D721Med (cell line): ENCODE results near the gene WFIKKN2.

Source experiments
- DNase-seq: peaks from one replicate; pipeline ENCODE4 v3.0.0; 2011; ENCODE audit warnings: low spot score; ENCODE audit not compliant: insufficient read length
- FAIRE-seq: peaks from 2 replicates; lab custom pipeline; 2011; peaks lifted over from hg19 to GRCh38; lab: Jason Lieb, UNC
- CTCF ChIP-seq: IDR thresholded peaks from 2 replicates; pipeline ENCODE4 v1.5.1; 2012; ENCODE audit warnings: mild to moderate bottlenecking, control low read depth; ENCODE audit not compliant: insufficient read depth; ENCODE audit errors: missing control alignments

The WFIKKN2 gene

DNA sequence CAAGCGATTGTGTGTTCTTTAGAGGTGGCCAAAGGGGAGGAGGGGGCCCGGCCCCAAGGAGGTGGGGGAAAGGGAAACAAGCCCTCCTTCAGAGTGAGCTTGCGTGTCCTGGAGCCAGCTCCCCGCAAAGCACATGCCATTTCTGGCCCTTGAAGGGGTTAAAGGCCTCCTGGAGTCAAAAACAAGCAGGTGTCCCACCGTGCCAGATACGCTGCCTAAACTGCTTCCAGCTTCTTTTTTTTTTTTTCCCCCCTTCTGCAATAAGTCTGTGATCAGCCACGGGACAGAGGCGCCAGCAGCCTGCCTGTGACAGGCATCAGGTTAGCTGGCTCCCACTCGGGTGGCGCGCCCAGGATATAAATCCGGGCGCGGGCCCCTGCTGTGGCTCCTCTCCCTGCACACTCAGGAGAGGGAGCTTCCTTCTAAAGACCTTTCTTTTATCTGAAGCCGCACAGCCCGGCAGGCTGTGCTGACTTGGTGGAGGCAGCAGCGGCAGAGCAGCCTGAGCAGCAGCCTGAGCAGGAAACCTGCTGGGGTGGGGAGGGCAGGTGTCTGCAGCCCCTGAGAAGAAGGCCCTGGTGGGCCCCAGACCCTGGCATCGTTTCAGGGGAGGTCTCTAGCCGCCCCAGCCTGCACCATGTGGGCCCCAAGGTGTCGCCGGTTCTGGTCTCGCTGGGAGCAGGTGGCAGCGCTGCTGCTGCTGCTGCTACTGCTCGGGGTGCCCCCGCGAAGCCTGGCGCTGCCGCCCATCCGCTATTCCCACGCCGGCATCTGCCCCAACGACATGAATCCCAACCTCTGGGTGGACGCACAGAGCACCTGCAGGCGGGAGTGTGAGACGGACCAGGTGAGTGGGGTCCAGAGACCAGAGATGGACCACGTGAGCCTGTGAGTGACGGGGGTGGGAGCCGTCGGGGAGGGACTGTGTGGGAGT lies at the start of gene WFIKKN2:
WFIKKN2 (plus strand) TSS at position 286 of the 934 bp plus-strand sequence; CDS start at position 638, 352 bp downstream.
- no peak for DNase-seq
- no peak for FAIRE-seq
- TF ChIP-seq CTCF: no peak

DNA sequence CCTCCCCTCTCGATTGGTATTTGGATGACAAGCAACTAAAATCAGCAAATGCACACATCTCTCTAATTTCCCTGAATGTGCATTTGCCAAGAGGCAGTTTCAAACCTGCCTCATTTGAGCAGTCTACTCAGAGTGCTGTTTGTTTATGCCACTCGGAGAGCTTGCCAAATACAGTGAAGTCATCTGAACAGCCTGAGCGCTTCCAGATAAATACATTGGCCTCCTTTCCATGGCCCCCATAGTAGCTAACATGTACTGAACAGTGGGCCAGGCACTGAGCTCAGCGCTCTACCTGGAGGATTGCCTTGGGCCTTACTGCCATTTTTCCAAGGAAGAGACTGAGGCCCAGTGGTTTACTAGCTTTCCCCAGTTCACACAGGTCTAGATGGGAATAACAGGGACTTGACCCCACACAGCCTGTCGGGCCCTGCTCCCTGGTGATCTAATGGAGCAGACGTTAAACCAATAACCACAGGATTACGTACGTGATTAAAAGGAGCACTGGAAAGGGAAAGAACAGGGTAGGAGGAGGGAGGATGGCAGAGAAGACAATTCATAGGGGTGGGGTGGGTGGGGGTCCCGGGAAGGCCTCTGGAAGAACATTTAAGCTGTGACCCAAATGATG lies 49.3 kb upstream of the WFIKKN2 start:
- no peak for FAIRE-seq
- no peak for DNase-seq
- TF ChIP-seq CTCF: no peak

DNA sequence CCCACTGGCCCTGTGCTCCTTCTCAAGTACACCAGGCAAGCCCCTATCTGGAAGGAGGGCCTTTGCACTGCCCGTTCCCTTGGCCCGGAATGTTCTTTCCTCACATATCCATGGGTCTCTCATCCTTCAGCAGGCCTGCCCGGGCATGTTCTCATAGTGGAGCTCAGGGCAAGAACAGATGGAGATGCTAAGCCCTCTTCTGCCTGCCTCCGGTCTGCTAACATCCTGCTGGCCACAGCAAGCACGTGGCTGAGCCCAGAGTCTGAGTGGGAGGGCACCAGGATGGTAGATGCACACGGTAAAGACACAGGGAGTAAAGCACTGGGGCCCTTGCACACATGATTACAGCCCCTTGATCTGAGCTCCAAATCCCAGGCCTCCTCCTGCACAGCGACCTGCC lies 48.3 kb upstream of the WFIKKN2 start:
- no peak for TF ChIP-seq CTCF
- DNase-seq (no peak), FAIRE-seq (no peak)

DNA sequence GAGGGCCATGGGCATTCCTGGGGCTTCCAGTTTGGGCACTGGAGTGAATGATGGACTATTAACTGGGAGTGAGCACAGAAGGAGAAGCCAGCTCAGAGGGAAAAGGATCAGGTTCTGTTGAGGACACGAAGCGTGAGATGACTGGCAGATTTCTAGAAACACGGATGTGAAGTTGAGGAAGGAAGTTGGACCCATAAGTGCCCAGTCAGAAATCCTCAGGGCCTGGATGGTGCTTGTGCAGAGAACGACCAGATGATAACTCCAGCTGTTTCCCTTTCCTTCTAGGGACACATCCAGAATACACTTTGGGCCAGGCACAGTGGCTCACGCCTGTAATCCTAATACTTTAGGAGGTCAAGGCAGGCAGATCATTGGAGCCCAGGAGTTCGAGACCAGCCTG lies 44.8 kb upstream of the WFIKKN2 start:
- no peak for FAIRE-seq
- no peak for DNase-seq
- no peak for TF ChIP-seq CTCF

DNA sequence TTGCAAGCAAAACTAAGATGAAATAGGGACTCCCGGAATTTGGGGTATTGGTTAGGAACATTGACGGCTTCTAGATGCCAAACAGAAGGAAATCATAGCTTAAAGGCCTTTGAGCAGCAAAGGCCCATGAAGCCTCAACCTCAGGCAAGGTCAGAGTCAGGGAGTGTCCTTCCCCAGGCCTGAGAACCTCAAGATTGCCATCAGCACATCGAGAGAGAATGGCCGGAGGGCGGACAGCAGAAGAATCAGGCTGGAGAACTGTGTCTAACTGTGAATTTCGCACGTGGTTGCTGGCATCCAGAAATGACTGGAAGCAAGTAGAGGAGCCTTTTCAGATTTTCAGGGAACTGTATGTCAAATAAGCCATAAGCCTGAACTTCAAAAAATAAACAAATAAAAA lies 43.3 kb upstream of the WFIKKN2 start:
- DNase-seq (no peak), FAIRE-seq (no peak)
- TF ChIP-seq CTCF: no peak

- TF ChIP-seq CTCF: no peak
- DNase-seq (no peak), FAIRE-seq (no peak)
Measured at GRCh38 chr17:50793007-50793406, 42.4 kb upstream of the WFIKKN2 start.

DNA sequence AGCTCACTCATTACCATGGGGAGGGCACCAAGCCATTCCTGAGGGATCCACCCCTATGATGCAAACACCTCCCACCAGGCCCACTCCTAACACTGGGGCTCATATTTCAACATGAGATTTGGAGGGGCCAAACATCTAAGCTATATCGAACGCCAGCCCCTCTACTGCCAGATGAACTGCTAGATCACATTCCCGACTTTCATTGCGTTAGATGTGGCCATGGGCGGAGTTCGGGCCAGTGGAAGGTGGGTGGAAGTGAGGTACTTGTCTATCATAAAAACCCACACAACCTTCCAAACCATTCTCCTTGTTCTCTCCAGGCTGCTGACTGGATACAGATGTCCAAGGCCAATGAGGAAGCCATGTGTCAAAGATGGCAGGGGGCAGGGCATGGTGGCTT lies 41.0 kb upstream of the WFIKKN2 start:
- FAIRE-seq (no peak), DNase-seq (no peak)
- no peak for TF ChIP-seq CTCF
